ENCODE data around the gene ADAMTS15.
A peak's percentile ranks its signal among the peaks of the same experiment; 100 is the strongest.

The ADAMTS15 gene

GRCh38 chr11:130448039-130448415 lies 418 bp upstream of the ADAMTS15 start:
- H3K9ac ChIP-seq (ENCODE audit: low read length), result no peak overlapping the region
- H3K4me3 ChIP-seq (ENCODE audit: low read length), result peak overlapping the region; percentile 81
- H3K4me1 ChIP-seq (ENCODE audit: control insufficient read depth, insufficient read depth, low read length), result no peaks in the 10 kb centered on the region
- no peak overlapping the region for H3K27ac ChIP-seq (ENCODE audit: low read depth, low read length)
- no peaks in the 10 kb centered on the region for H3K27me3 ChIP-seq (ENCODE audit: control insufficient read depth, insufficient read depth, low read length)
- H3K36me3 ChIP-seq (ENCODE audit: control insufficient read depth, insufficient read depth, low read length), result no peaks in the 10 kb centered on the region

GRCh38 chr11:130449310-130449990 lies 1.0 kb downstream of the ADAMTS15 start:
- H3K27me3 ChIP-seq (ENCODE audit: control insufficient read depth, insufficient read depth, low read length), result no peaks in the 10 kb centered on the region
- H3K27ac ChIP-seq (ENCODE audit: low read depth, low read length), result no peak overlapping the region
- H3K4me3 ChIP-seq (ENCODE audit: low read length), result peak overlapping the region; percentile 81
- no peaks in the 10 kb centered on the region for H3K4me1 ChIP-seq (ENCODE audit: control insufficient read depth, insufficient read depth, low read length)
- H3K36me3 ChIP-seq (ENCODE audit: control insufficient read depth, insufficient read depth, low read length), result no peaks in the 10 kb centered on the region
- H3K9ac ChIP-seq (ENCODE audit: low read length), result no peak overlapping the region

GRCh38 chr11:130449996-130450769 lies 1.7 kb downstream of the ADAMTS15 start:
- H3K9ac ChIP-seq (ENCODE audit: low read length), result no peak overlapping the region
- H3K27ac ChIP-seq (ENCODE audit: low read depth, low read length), result no peak overlapping the region
- no peaks in the 10 kb centered on the region for H3K36me3 ChIP-seq (ENCODE audit: control insufficient read depth, insufficient read depth, low read length)
- no peaks in the 10 kb centered on the region for H3K27me3 ChIP-seq (ENCODE audit: control insufficient read depth, insufficient read depth, low read length)
- H3K4me1 ChIP-seq (ENCODE audit: control insufficient read depth, insufficient read depth, low read length), result no peaks in the 10 kb centered on the region
- peak overlapping the region; percentile 81 for H3K4me3 ChIP-seq (ENCODE audit: low read length)

- Histone ChIP-seq H3K36me3 (ENCODE audit: control insufficient read depth, insufficient read depth, low read length) (no peaks in the 10 kb centered on the region), H3K27ac (ENCODE audit: low read depth, low read length) (no peak overlapping the region), H3K4me1 (ENCODE audit: control insufficient read depth, insufficient read depth, low read length) (no peaks in the 10 kb centered on the region), H3K9ac (ENCODE audit: low read length) (no peak overlapping the region), H3K4me3 (ENCODE audit: low read length) (peak overlapping the region; percentile 26), H3K27me3 (ENCODE audit: control insufficient read depth, insufficient read depth, low read length) (no peaks in the 10 kb centered on the region)
Measured at GRCh38 chr11:130451231-130452019, 3.0 kb downstream of the ADAMTS15 start.

- H3K9ac ChIP-seq (ENCODE audit: low read length), result no peak overlapping the region
- H3K4me1 ChIP-seq (ENCODE audit: control insufficient read depth, insufficient read depth, low read length), result no peaks in the 10 kb centered on the region
- H3K36me3 ChIP-seq (ENCODE audit: control insufficient read depth, insufficient read depth, low read length), result no peaks in the 10 kb centered on the region
- H3K4me3 ChIP-seq (ENCODE audit: low read length), result no peak overlapping the region
- no peak overlapping the region for H3K27ac ChIP-seq (ENCODE audit: low read depth, low read length)
- H3K27me3 ChIP-seq (ENCODE audit: control insufficient read depth, insufficient read depth, low read length), result no peaks in the 10 kb centered on the region
Measured at GRCh38 chr11:130452176-130452575, 3.7 kb downstream of the ADAMTS15 start.

- no peak overlapping the region for H3K4me3 ChIP-seq (ENCODE audit: low read length)
- no peak overlapping the region for H3K27ac ChIP-seq (ENCODE audit: low read depth, low read length)
- H3K36me3 ChIP-seq (ENCODE audit: control insufficient read depth, insufficient read depth, low read length), result no peaks in the 10 kb centered on the region
- no peak overlapping the region for H3K9ac ChIP-seq (ENCODE audit: low read length)
- H3K27me3 ChIP-seq (ENCODE audit: control insufficient read depth, insufficient read depth, low read length), result no peaks in the 10 kb centered on the region
- no peaks in the 10 kb centered on the region for H3K4me1 ChIP-seq (ENCODE audit: control insufficient read depth, insufficient read depth, low read length)
Measured at GRCh38 chr11:130452940-130453339, 4.5 kb downstream of the ADAMTS15 start.

- no peaks in the 10 kb centered on the region for H3K36me3 ChIP-seq (ENCODE audit: control insufficient read depth, insufficient read depth, low read length)
- H3K27ac ChIP-seq (ENCODE audit: low read depth, low read length), result no peak overlapping the region
- no peaks in the 10 kb centered on the region for H3K4me1 ChIP-seq (ENCODE audit: control insufficient read depth, insufficient read depth, low read length)
- no peak overlapping the region for H3K4me3 ChIP-seq (ENCODE audit: low read length)
- no peak overlapping the region for H3K9ac ChIP-seq (ENCODE audit: low read length)
- H3K27me3 ChIP-seq (ENCODE audit: control insufficient read depth, insufficient read depth, low read length), result no peaks in the 10 kb centered on the region
Measured at GRCh38 chr11:130454491-130455252, 6.2 kb downstream of the ADAMTS15 start.

GRCh38 chr11:130455483-130456127 lies 7.2 kb downstream of the ADAMTS15 start:
- Histone ChIP-seq H3K4me3 (ENCODE audit: low read length) (no peak overlapping the region), H3K9ac (ENCODE audit: low read length) (no peak overlapping the region), H3K36me3 (ENCODE audit: control insufficient read depth, insufficient read depth, low read length) (no peaks in the 10 kb centered on the region), H3K27me3 (ENCODE audit: control insufficient read depth, insufficient read depth, low read length) (no peaks in the 10 kb centered on the region), H3K27ac (ENCODE audit: low read depth, low read length) (no peak overlapping the region), H3K4me1 (ENCODE audit: control insufficient read depth, insufficient read depth, low read length) (no peaks in the 10 kb centered on the region)

GRCh38 chr11:130456286-130456685 lies 7.8 kb downstream of the ADAMTS15 start:
- H3K9ac ChIP-seq (ENCODE audit: low read length), result no peak overlapping the region
- no peaks in the 10 kb centered on the region for H3K4me1 ChIP-seq (ENCODE audit: control insufficient read depth, insufficient read depth, low read length)
- H3K36me3 ChIP-seq (ENCODE audit: control insufficient read depth, insufficient read depth, low read length), result no peaks in the 10 kb centered on the region
- no peaks in the 10 kb centered on the region for H3K27me3 ChIP-seq (ENCODE audit: control insufficient read depth, insufficient read depth, low read length)
- no peak overlapping the region for H3K27ac ChIP-seq (ENCODE audit: low read depth, low read length)
- no peak overlapping the region for H3K4me3 ChIP-seq (ENCODE audit: low read length)

GRCh38 chr11:130457623-130458409 lies 9.4 kb downstream of the ADAMTS15 start:
- Histone ChIP-seq H3K27ac (ENCODE audit: low read depth, low read length) (no peak overlapping the region), H3K4me3 (ENCODE audit: low read length) (no peak overlapping the region), H3K27me3 (ENCODE audit: control insufficient read depth, insufficient read depth, low read length) (no peaks in the 10 kb centered on the region), H3K4me1 (ENCODE audit: control insufficient read depth, insufficient read depth, low read length) (no peaks in the 10 kb centered on the region), H3K9ac (ENCODE audit: low read length) (no peak overlapping the region), H3K36me3 (ENCODE audit: control insufficient read depth, insufficient read depth, low read length) (no peaks in the 10 kb centered on the region)

GRCh38 chr11:130458410-130458729 lies 9.9 kb downstream of the ADAMTS15 start:
- H3K4me3 ChIP-seq (ENCODE audit: low read length), result no peak overlapping the region
- H3K27ac ChIP-seq (ENCODE audit: low read depth, low read length), result no peak overlapping the region
- no peaks in the 10 kb centered on the region for H3K4me1 ChIP-seq (ENCODE audit: control insufficient read depth, insufficient read depth, low read length)
- no peaks in the 10 kb centered on the region for H3K27me3 ChIP-seq (ENCODE audit: control insufficient read depth, insufficient read depth, low read length)
- no peaks in the 10 kb centered on the region for H3K36me3 ChIP-seq (ENCODE audit: control insufficient read depth, insufficient read depth, low read length)
- no peak overlapping the region for H3K9ac ChIP-seq (ENCODE audit: low read length)

Measured in rectal smooth muscle tissue (tissue), 1 donor.